GM13976 (cell line): ENCODE results near the gene OR5B17.

Experiments
- DNase-seq: peaks from one replicate; pipeline ENCODE4 v3.0.0; 2012; ENCODE audit warnings: low spot score
- in situ Hi-C: fragments of 300-500 bp; cut with MboI; formaldehyde crosslinking; loops from one replicate; pipeline ENCODE4 v1.12.0; 2022; ENCODE audit warnings: low sequenced_read_pairs, mixed read lengths, inconsistent platforms; ENCODE audit not compliant: unreplicated experiment
- TF ChIP-seq, protein P1 (sequence below): IDR thresholded peaks from 2 replicates; pipeline ENCODE4 v1.5.1; 2012; ENCODE audit warnings: borderline replicate concordance, mild to moderate bottlenecking; ENCODE audit not compliant: insufficient read depth; ENCODE audit errors: extremely low read depth, missing control alignments, control extremely low read depth

The OR5B17 gene

DNA sequence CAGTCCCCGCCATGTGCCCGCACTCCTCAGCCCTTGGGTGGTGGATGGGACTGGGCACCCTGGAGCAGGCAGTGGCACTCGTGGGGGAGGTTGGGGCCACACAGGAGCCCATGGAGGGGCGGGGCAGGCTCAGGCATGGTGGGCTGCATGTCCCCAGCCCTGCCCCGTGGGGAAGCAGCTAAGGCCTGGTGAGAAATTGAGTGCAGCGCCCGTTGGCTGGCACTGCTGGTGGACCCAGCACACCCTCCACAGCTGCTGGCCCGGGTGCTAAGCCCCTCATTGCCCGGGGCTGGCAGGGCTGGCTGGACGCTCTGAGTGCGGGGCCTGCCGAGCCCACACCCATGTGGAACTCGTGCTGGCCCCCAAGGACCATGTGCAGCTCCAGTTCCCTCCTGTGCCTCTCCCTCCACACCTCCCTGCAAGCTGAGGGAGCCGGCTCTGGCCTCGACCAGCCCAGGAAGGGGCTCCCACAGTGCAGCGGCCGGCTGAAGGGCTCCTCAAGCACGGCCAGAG lies 31.7 kb upstream of the OR5B17 start:
- TF ChIP-seq, protein P1, sequence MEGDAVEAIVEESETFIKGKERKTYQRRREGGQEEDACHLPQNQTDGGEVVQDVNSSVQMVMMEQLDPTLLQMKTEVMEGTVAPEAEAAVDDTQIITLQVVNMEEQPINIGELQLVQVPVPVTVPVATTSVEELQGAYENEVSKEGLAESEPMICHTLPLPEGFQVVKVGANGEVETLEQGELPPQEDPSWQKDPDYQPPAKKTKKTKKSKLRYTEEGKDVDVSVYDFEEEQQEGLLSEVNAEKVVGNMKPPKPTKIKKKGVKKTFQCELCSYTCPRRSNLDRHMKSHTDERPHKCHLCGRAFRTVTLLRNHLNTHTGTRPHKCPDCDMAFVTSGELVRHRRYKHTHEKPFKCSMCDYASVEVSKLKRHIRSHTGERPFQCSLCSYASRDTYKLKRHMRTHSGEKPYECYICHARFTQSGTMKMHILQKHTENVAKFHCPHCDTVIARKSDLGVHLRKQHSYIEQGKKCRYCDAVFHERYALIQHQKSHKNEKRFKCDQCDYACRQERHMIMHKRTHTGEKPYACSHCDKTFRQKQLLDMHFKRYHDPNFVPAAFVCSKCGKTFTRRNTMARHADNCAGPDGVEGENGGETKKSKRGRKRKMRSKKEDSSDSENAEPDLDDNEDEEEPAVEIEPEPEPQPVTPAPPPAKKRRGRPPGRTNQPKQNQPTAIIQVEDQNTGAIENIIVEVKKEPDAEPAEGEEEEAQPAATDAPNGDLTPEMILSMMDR, result no peak
- in situ Hi-C loops, result no loop called here
- no peak for DNase-seq

GRCh38 chr11:58354727-58355126 lies 4.1 kb downstream of the OR5B17 start:
- DNase-seq, result no peak
- in situ Hi-C loops, result no loop called here
- TF ChIP-seq, protein P1, result no peak

GRCh38 chr11:58345204-58345603 lies 13.7 kb downstream of the OR5B17 start:
- TF ChIP-seq, protein P1, result no peak
- DNase-seq, result no peak
- in situ Hi-C loops, result no loop called here

DNA sequence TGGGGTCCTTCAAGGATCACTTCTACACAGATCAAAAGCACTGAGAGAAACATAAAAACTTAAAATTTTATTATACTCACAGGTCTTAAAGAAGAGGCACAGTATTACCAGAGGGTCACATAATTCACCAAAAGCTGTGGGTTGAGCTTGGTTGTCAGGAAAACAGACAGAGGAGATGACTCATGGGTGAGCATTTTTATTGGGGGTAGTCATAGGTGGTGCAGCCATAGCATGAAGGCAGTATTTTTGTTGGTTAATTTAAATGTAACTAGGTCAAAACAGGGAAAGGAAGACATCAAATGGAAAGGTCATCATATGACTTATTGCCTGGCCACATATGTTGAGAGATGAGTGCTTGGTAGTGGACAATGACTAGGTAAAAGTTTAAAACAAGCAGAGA lies 24.2 kb downstream of the OR5B17 start:
- no peak for DNase-seq
- TF ChIP-seq, protein P1, result no peak
- in situ Hi-C loops, result no loop called here

- DNase-seq, result no peak
- in situ Hi-C loops, result no loop called here
- TF ChIP-seq, protein P1, result no peak
Measured at GRCh38 chr11:58330861-58331260, 28.0 kb downstream of the OR5B17 start.

GRCh38 chr11:58318532-58318931 lies 40.3 kb downstream of the OR5B17 start:
- no peak for DNase-seq
- TF ChIP-seq, protein P1, result no peak
- in situ Hi-C loops, result no loop called here

GRCh38 chr11:58316142-58316541 lies 42.7 kb downstream of the OR5B17 start:
- DNase-seq, result no peak
- TF ChIP-seq, protein P1, result no peak
- in situ Hi-C loops, result no loop called here
